Esophagus muscularis mucosa (tissue), 3 donors: ENCODE results near the gene NPLOC4.

Source experiments
- POLR2A ChIP-seq: fragments of 450-650 bp; IDR thresholded peaks from one replicate; pipeline ENCODE4 v1.6.1; 2017; ENCODE audit warnings: antibody characterized with exemption, moderate library complexity, mild to moderate bottlenecking, low read depth
- TF ChIP-seq, protein P1 (sequence below), 3 experiments: fragments of 200-600 bp in 2 of 3; fragments of 450-650 bp in 1 of 3; sonication (generic) in 2 of 3; IDR thresholded peaks; one replicate each; pipeline ENCODE4 v1.5.1; 2017 to 2019; ENCODE audit warnings: antibody characterized with exemption in 3 of 3, mild to moderate bottlenecking in 2 of 3, moderate library complexity in 1 of 3

DNA sequence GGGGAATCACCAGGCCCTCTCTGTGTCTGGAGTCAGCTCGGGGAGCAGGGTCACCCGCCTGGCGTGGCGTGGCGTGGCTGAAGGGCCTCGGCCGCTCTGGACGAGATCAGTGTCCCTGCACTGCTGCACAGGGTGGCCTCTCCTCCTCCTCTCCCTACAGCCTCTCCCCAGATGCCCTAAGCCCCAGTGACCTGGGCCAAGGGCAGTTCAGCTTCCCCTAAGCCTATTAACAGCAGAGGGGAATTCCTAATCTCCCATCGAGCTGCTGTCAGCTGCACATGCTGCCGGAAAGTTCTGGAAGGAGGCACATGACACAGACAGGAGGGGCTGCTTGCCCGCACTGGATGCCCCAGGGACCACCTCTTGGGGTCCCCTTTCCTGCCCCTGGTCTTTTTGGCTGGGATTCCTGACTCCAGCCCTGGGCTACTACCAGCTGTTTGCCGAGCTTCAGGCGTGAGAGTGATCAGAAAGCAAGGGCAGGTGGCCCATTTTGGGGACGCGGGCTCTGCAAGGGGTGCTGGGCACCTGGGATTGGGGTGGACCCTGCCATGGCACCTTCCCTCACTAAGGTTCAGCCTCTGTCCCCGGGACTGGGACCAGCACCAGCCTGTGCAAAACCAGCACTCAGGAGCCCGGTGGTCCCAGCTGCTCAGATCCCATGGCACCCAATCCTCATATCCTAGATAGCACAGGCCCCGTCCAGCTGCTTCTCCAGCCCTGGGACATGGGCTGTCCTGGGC lies 18.6 kb upstream of the NPLOC4 start:
- TF ChIP-seq POLR2A, result no peak
- TF ChIP-seq, protein P1, sequence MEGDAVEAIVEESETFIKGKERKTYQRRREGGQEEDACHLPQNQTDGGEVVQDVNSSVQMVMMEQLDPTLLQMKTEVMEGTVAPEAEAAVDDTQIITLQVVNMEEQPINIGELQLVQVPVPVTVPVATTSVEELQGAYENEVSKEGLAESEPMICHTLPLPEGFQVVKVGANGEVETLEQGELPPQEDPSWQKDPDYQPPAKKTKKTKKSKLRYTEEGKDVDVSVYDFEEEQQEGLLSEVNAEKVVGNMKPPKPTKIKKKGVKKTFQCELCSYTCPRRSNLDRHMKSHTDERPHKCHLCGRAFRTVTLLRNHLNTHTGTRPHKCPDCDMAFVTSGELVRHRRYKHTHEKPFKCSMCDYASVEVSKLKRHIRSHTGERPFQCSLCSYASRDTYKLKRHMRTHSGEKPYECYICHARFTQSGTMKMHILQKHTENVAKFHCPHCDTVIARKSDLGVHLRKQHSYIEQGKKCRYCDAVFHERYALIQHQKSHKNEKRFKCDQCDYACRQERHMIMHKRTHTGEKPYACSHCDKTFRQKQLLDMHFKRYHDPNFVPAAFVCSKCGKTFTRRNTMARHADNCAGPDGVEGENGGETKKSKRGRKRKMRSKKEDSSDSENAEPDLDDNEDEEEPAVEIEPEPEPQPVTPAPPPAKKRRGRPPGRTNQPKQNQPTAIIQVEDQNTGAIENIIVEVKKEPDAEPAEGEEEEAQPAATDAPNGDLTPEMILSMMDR (IDR thresholded peaks at IDR 0.05), result no peak
